Panc1 (cell line): ENCODE results near the gene GPSM1. TPM values are rescaled to one million over a fixed set of nuclear protein-coding genes. Genes with fewer than 3 reads are reported as not detected.
"Not testable (repeated sequence)": the region's sequence is repeated elsewhere in the genome, so short reads cannot be mapped to it uniquely, and the experiment has no call there.

Experiments
- ATAC-seq: fragments of 200-7000 bp; cut with Tn5 transposase; 2 replicates; pipeline ENCODE4 v1.9.1; 2020; ENCODE audit warnings: mild to moderate bottlenecking, moderate library complexity
- BruUV-seq: library from RNA; stranded (reverse); fragments of 400-500 nt; replicated peaks from 2 replicates; lab custom pipeline; 2021; lab: Mats Ljungman, UMichigan
- CTCF ChIA-PET: fragments of 300-600 bp; sonication (Branson Sonifier 250); formaldehyde crosslinking; loops from one replicate; lab custom pipeline; 2022; ENCODE audit warnings: antibody characterized with exemption; lab: Charles Lee
- POLR2A ChIA-PET: fragments of 300-600 bp; sonication (Branson Sonifier 250); formaldehyde crosslinking; loops from one replicate; lab custom pipeline; 2022; ENCODE audit warnings: antibody characterized with exemption; lab: Charles Lee
- DNase-seq: peaks from one replicate; pipeline ENCODE4 v3.0.0-alpha.2; 2010; ENCODE audit warnings: low read depth, low spot score
- H3K27ac ChIP-seq: 2 replicates; pipeline ENCODE4 v1.5.1; 2011; ENCODE audit warnings: mild to moderate bottlenecking, low read length, inconsistent platforms
- H3K27me3 ChIP-seq: fragments of 200-500 bp; sonication (Bioruptor generic); 2 replicates; pipeline ENCODE4 v1.6.0; 2014; ENCODE audit warnings: low read length, inconsistent platforms; ENCODE audit not compliant: control insufficient read depth, insufficient read depth
- H3K36me3 ChIP-seq: fragments of 200-500 bp; sonication (Bioruptor generic); 2 replicates; pipeline ENCODE4 v1.5.1; 2014; ENCODE audit warnings: inconsistent platforms, mild to moderate bottlenecking, low read length, moderate library complexity; ENCODE audit not compliant: control insufficient read depth, insufficient read depth
- H3K4me1 ChIP-seq: 2 replicates; pipeline ENCODE4 v1.5.1; 2011; ENCODE audit warnings: inconsistent platforms, mild to moderate bottlenecking, low read length, moderate library complexity; ENCODE audit not compliant: control insufficient read depth, insufficient read depth
- H3K4me3 ChIP-seq, 2 experiments: 2 replicates each; pipeline ENCODE4 v1.5.1; 2011 to 2012; ENCODE audit warnings: low read depth in 2 of 2, low read length in 2 of 2, mild to moderate bottlenecking in 2 of 2, inconsistent platforms in 1 of 2, moderate library complexity in 1 of 2
- H3K9me3 ChIP-seq: fragments of 200-500 bp; sonication (Bioruptor generic); 2 replicates; pipeline ENCODE4 v1.5.1; 2014; ENCODE audit warnings: low read depth, mild to moderate bottlenecking, inconsistent platforms, low read length, moderate library complexity; ENCODE audit not compliant: control insufficient read depth, insufficient read depth
- CTCF ChIP-seq: fragments of 450-650 bp; IDR thresholded peaks from 2 replicates; pipeline ENCODE4 v1.5.1; 2017; ENCODE audit warnings: mild to moderate bottlenecking
- POLR2AphosphoS5 ChIP-seq: IDR thresholded peaks from 2 replicates; pipeline ENCODE4 v1.6.1; 2012; ENCODE audit warnings: mild to moderate bottlenecking, low read depth, low read length, moderate library complexity
- SIN3A ChIP-seq: IDR thresholded peaks from 2 replicates; pipeline ENCODE4 v1.6.1; 2012; ENCODE audit warnings: low read depth, mild to moderate bottlenecking, low read length, moderate library complexity, borderline replicate concordance; ENCODE audit not compliant: insufficient read depth
- TCF7L2 ChIP-seq: IDR thresholded peaks from 2 replicates; pipeline ENCODE4 v1.6.1; 2011; ENCODE audit warnings: mild to moderate bottlenecking, low read depth, low read length, inconsistent platforms
- in situ Hi-C: cut with HindIII; loops from 2 replicates; pipeline ENCODE4 v1.10.0; 2016; ENCODE audit warnings: low sequenced_read_pairs, low pct_unique_long_range_greater_than_20kb
- intact Hi-C: fragments of 100-400 bp; cut with micrococcal nuclease; formaldehyde crosslinking; loops from one replicate; pipeline ENCODE4 v1.10.0; 2022; ENCODE audit not compliant: unreplicated experiment
- total RNA-seq: library from RNA; stranded (reverse); gene quantifications from one replicate; pipeline ENCODE4 v1.2.1, GENCODE V29; 2021; ENCODE audit not compliant: unreplicated experiment
- TF ChIP-seq, protein P1 (sequence below), 2 experiments: IDR thresholded peaks; 2 replicates each; pipeline ENCODE4 v1.6.1; 2011 to 2012; ENCODE audit warnings: low read depth in 2 of 2, control low read depth in 1 of 2, low read length in 1 of 2, mild to moderate bottlenecking in 1 of 2, moderate library complexity in 1 of 2; ENCODE audit not compliant: insufficient read depth in 1 of 2

Gene GPSM1
- total RNA-seq, 1 experiment from 2014 or later = 14.2 TPM

GRCh38 chr9:136349546-136349945, 22.2 kb downstream of the GPSM1 start:
- no peaks in the 10 kb centered on the region for H3K36me3 ChIP-seq

GRCh38 chr9:136351252-136351800, 24.0 kb downstream of the GPSM1 start:
- H3K27me3 ChIP-seq = no peaks in the 10 kb centered on the region
- H3K4me3 ChIP-seq = peak overlapping the region in 1 of 2 experiments; percentile 7; a peak in 1 of 4 replicates
- intact Hi-C loops (no loop called here), in situ Hi-C loops (no loop called here)
- H3K4me1 ChIP-seq = peaks cover 19% of the 10 kb centered on the region
- H3K9me3 ChIP-seq = no peaks in the 10 kb centered on the region
- ChIA-PET CTCF (no interaction called here), POLR2A (no interaction called here)
- TF ChIP-seq CTCF (no peak), SIN3A (no peak), TCF7L2 (no peak), POLR2AphosphoS5 (no peak)
- TF ChIP-seq, protein P1, sequence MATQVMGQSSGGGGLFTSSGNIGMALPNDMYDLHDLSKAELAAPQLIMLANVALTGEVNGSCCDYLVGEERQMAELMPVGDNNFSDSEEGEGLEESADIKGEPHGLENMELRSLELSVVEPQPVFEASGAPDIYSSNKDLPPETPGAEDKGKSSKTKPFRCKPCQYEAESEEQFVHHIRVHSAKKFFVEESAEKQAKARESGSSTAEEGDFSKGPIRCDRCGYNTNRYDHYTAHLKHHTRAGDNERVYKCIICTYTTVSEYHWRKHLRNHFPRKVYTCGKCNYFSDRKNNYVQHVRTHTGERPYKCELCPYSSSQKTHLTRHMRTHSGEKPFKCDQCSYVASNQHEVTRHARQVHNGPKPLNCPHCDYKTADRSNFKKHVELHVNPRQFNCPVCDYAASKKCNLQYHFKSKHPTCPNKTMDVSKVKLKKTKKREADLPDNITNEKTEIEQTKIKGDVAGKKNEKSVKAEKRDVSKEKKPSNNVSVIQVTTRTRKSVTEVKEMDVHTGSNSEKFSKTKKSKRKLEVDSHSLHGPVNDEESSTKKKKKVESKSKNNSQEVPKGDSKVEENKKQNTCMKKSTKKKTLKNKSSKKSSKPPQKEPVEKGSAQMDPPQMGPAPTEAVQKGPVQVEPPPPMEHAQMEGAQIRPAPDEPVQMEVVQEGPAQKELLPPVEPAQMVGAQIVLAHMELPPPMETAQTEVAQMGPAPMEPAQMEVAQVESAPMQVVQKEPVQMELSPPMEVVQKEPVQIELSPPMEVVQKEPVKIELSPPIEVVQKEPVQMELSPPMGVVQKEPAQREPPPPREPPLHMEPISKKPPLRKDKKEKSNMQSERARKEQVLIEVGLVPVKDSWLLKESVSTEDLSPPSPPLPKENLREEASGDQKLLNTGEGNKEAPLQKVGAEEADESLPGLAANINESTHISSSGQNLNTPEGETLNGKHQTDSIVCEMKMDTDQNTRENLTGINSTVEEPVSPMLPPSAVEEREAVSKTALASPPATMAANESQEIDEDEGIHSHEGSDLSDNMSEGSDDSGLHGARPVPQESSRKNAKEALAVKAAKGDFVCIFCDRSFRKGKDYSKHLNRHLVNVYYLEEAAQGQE (IDR thresholded peaks at IDR 0.05; ENCODE audit: insufficient read depth in 1 of 2, low read depth in 2 of 2, low read length in 1 of 2) = no peak
- no peaks in the 10 kb centered on the region for H3K36me3 ChIP-seq
- no peak for ATAC-seq
- DNase-seq = no peak
- H3K27ac ChIP-seq = no peak overlapping the region
- no TSS peak for BruUV-seq

More at GRCh38 chr9:136349546-136349945, 22.2 kb downstream of the GPSM1 start:
- Histone ChIP-seq H3K4me3 (no peak overlapping the region), H3K27me3 (no peaks in the 10 kb centered on the region), H3K9me3 (no peaks in the 10 kb centered on the region), H3K27ac (no peak overlapping the region), H3K4me1 (peaks cover 15% of the 10 kb centered on the region)
- intact Hi-C loops = no loop called here
- CTCF ChIA-PET = no interaction called here
- TF ChIP-seq TCF7L2 = no peak
- no peak for TF ChIP-seq SIN3A
- in situ Hi-C loops = no loop called here
- ATAC-seq (no peak), DNase-seq (no peak)
- BruUV-seq = no TSS peak
- POLR2A ChIA-PET = no interaction called here

DNA sequence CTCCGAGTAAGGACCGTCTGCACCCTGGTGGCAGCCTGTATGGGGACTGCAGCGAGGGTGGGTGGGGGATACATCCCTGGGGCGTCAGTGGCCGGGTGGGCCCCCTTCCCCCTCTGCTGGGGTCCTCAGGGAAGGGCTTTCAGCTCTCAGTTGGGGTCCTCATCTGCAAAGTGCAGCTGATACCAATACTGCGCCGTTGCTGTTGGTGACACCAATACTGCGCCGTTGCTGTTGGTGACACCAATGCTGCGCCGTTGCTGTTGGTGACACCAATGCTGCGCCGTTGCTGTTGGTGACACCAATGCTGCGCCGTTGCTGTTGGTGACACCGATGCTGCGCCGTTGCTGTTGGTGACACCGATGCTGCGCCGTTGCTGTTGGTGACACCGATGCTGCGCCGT, 24.5 kb downstream of the GPSM1 start:
- H3K27me3 ChIP-seq, H3K9me3 ChIP-seq, in situ Hi-C loops, H3K36me3 ChIP-seq, intact Hi-C loops, DNase-seq, ATAC-seq, POLR2A ChIA-PET, BruUV-seq, H3K27ac ChIP-seq, CTCF ChIA-PET: not testable (repeated sequence)
- peaks cover 19% of the 10 kb centered on the region for H3K4me1 ChIP-seq
- H3K4me3 ChIP-seq = peak overlapping the region in 1 of 2 experiments; percentile 7; a peak in 1 of 4 replicates
